Mesenchymal stem cell (in vitro differentiated cells and primary cell): ENCODE results near the gene OXSR1.

ENCODE experiments used
- DNase-seq: peaks from one replicate; pipeline ENCODE4 v3.0.0-alpha.2; 2013
- H2AFZ ChIP-seq: one replicate; pipeline ENCODE4 v1.6.1; 2013; ENCODE audit warnings: low read depth, mild to moderate bottlenecking, control low read depth, inconsistent platforms, low read length, moderate library complexity
- H2AK5ac ChIP-seq: 2 replicates; pipeline ENCODE4 v1.6.1; 2013; ENCODE audit warnings: low read length, moderate library complexity, mild to moderate bottlenecking, inconsistent platforms; ENCODE audit not compliant: severe bottlenecking
- H2BK120ac ChIP-seq: one replicate; pipeline ENCODE4 v1.6.1; 2013; ENCODE audit warnings: low read depth, mild to moderate bottlenecking, inconsistent platforms, low read length, moderate library complexity
- H2BK12ac ChIP-seq, 2 experiments: one replicate each; pipeline ENCODE4 v1.6.1; 2013; ENCODE audit warnings: inconsistent platforms in 2 of 2, low read length in 2 of 2, mild to moderate bottlenecking in 2 of 2, moderate library complexity in 2 of 2, control low read depth in 1 of 2
- H2BK15ac ChIP-seq: one replicate; pipeline ENCODE4 v1.6.1; 2013; ENCODE audit warnings: mild to moderate bottlenecking, low read depth, inconsistent platforms; ENCODE audit not compliant: poor library complexity, severe bottlenecking
- H2BK5ac ChIP-seq: 2 replicates; pipeline ENCODE4 v1.6.1; 2013; ENCODE audit warnings: low read depth, mild to moderate bottlenecking, low read length, control low read depth, inconsistent platforms; ENCODE audit not compliant: poor library complexity, severe bottlenecking
- H3K14ac ChIP-seq, 2 experiments: one replicate each; pipeline ENCODE4 v1.6.1; 2013; ENCODE audit warnings: inconsistent platforms in 2 of 2, low read length in 2 of 2, control low read depth in 1 of 2, mild to moderate bottlenecking in 1 of 2, moderate library complexity in 1 of 2
- H3K18ac ChIP-seq, 2 experiments: one replicate each; pipeline ENCODE4 v1.6.1; 2013; ENCODE audit warnings: inconsistent platforms in 2 of 2, low read length in 2 of 2, control low read depth in 1 of 2, low read depth in 1 of 2, mild to moderate bottlenecking in 1 of 2
- H3K23ac ChIP-seq, 2 experiments: one replicate each; pipeline ENCODE4 v1.6.1; 2013; ENCODE audit warnings: inconsistent platforms in 2 of 2, low read length in 2 of 2, mild to moderate bottlenecking in 2 of 2, moderate library complexity in 2 of 2, control low read depth in 1 of 2
- H3K27ac ChIP-seq: 2 replicates; pipeline ENCODE4 v1.5.1; 2013; ENCODE audit warnings: mild to moderate bottlenecking, moderate library complexity, low read length, control low read depth, inconsistent platforms; ENCODE audit not compliant: poor library complexity, severe bottlenecking
- H3K27me3 ChIP-seq, 2 experiments: 2 replicates each; pipeline versions ENCODE4 v1.6.1 to v1.7.0; 2013; ENCODE audit warnings: low read length in 2 of 2, mild to moderate bottlenecking in 2 of 2, moderate library complexity in 2 of 2, control low read depth in 1 of 2, inconsistent platforms in 1 of 2; ENCODE audit not compliant: control insufficient read depth in 1 of 2, insufficient read depth in 1 of 2
- H3K36me3 ChIP-seq, 2 experiments: 2 replicates each; pipeline versions ENCODE4 v1.6.1 to v1.7.0; 2013; ENCODE audit warnings: low read length in 2 of 2, control low read depth in 1 of 2, inconsistent platforms in 1 of 2, low read depth in 1 of 2, mild to moderate bottlenecking in 1 of 2; ENCODE audit not compliant: insufficient read depth in 2 of 2, control insufficient read depth in 1 of 2
- H3K4ac ChIP-seq, 2 experiments: one replicate each; pipeline ENCODE4 v1.6.1; 2013; ENCODE audit warnings: inconsistent platforms in 2 of 2, low read length in 2 of 2, mild to moderate bottlenecking in 2 of 2, moderate library complexity in 2 of 2, control low read depth in 1 of 2, low read depth in 1 of 2
- H3K4me1 ChIP-seq: 2 replicates; pipeline ENCODE4 v1.6.1; 2013; ENCODE audit warnings: low read depth, low read length, control low read depth; ENCODE audit not compliant: control insufficient read depth, insufficient read depth
- H3K4me2 ChIP-seq: 2 replicates; pipeline ENCODE4 v1.6.1; 2013; ENCODE audit warnings: low read length, mild to moderate bottlenecking, inconsistent platforms; ENCODE audit not compliant: poor library complexity, severe bottlenecking
- H3K4me3 ChIP-seq, 2 experiments: 2 replicates each; pipeline versions ENCODE4 v1.5.1 to v1.7.0; 2013; ENCODE audit warnings: low read length in 2 of 2, mild to moderate bottlenecking in 2 of 2, control low read depth in 1 of 2, low read depth in 1 of 2; ENCODE audit not compliant: insufficient read depth in 1 of 2
- H3K79me1 ChIP-seq: replicated peaks from 2 replicates; pipeline ENCODE4 v1.6.1; 2013; ENCODE audit warnings: mild to moderate bottlenecking, control low read depth, low read length, inconsistent platforms; ENCODE audit not compliant: poor library complexity, severe bottlenecking
- H3K9ac ChIP-seq: 2 replicates; pipeline ENCODE4 v1.7.0; 2013; ENCODE audit warnings: mild to moderate bottlenecking, low read length, moderate library complexity
- H3K9me3 ChIP-seq: 2 replicates; pipeline ENCODE4 v1.7.0; 2013; ENCODE audit warnings: mild to moderate bottlenecking, low read length; ENCODE audit not compliant: control insufficient read depth
- H4K8ac ChIP-seq: one replicate; pipeline ENCODE4 v1.6.1; 2013; ENCODE audit warnings: inconsistent platforms, mild to moderate bottlenecking, low read length, moderate library complexity
- H4K91ac ChIP-seq: one replicate; pipeline ENCODE4 v1.6.1; 2013; ENCODE audit warnings: mild to moderate bottlenecking, low read length, inconsistent platforms
- WGBS: methylation state at CpG from one replicate; pipeline ENCODE4 v1.1.7; 2013; ENCODE audit warnings: mixed read lengths; 5-methylcytosine and 5-hydroxymethylcytosine counted together

The OXSR1 gene

DNA sequence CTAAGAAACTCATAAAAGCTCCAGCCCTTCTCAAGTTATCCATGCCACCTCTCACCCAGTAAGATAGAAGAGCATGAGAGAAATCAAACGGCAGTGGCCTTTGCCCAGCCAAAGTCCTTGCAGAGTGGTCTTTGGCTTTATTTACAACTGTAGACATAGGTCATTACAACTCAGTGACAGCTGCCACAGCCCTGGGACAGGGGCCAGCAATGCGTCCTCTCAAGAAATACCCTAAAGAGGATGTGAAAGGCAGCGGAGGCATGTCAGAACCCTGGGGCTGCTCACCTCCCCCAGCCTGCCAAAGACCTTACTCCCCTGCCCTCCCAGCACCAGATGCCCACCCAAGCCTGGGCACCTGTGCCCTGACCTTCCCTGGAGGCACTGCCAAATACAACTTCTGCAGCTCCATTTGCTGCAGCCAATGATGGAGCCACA, 34.7 kb upstream of the OXSR1 start:
- H3K27ac ChIP-seq, result no peak overlapping the region
- H3K18ac ChIP-seq, result no peak overlapping the region
- DNase-seq, result no peak
- H3K4me1 ChIP-seq, result peaks cover 8% of the 10 kb centered on the region
- H2BK15ac ChIP-seq, result no peak overlapping the region
- peaks cover 55% of the 10 kb centered on the region for H3K79me1 ChIP-seq
- no peak overlapping the region for H4K8ac ChIP-seq
- H2BK12ac ChIP-seq, result no peak overlapping the region
- H2AK5ac ChIP-seq, result no peak overlapping the region
- H4K91ac ChIP-seq, result no peak overlapping the region
- no peaks in the 10 kb centered on the region for H3K27me3 ChIP-seq
- H3K14ac ChIP-seq, result no peak overlapping the region
- H3K9me3 ChIP-seq, result no peaks in the 10 kb centered on the region
- no peak overlapping the region for H2AFZ ChIP-seq
- H3K23ac ChIP-seq, result no peak overlapping the region
- peaks cover 73 to 96% of the 10 kb centered on the region in 2 experiments for H3K36me3 ChIP-seq
- H3K4me2 ChIP-seq, result no peak overlapping the region
- H3K4ac ChIP-seq, result no peak overlapping the region
- 94% methylated on average over 3 of the region's 3 CpGs for WGBS
- H2BK120ac ChIP-seq, result no peak overlapping the region
- H3K9ac ChIP-seq, result no peak overlapping the region
- H2BK5ac ChIP-seq, result no peak overlapping the region
- H3K4me3 ChIP-seq, result no peak overlapping the region

- no peak overlapping the region for H2BK5ac ChIP-seq
- H3K4ac ChIP-seq, result no peak overlapping the region
- H2BK12ac ChIP-seq, result no peak overlapping the region
- H3K4me1 ChIP-seq, result peaks cover 5% of the 10 kb centered on the region
- H3K27me3 ChIP-seq, result no peaks in the 10 kb centered on the region
- H3K9me3 ChIP-seq, result no peaks in the 10 kb centered on the region
- no peak overlapping the region for H3K4me3 ChIP-seq
- no peak overlapping the region for H4K91ac ChIP-seq
- peaks cover 62 to 85% of the 10 kb centered on the region in 2 experiments for H3K36me3 ChIP-seq
- peak; percentile 41 for DNase-seq
- no peak overlapping the region for H3K18ac ChIP-seq
- H3K27ac ChIP-seq, result no peak overlapping the region
- no peak overlapping the region for H2AFZ ChIP-seq
- H3K9ac ChIP-seq, result no peak overlapping the region
- peaks cover 49% of the 10 kb centered on the region for H3K79me1 ChIP-seq
- H2AK5ac ChIP-seq, result no peak overlapping the region
- no peak overlapping the region for H3K14ac ChIP-seq
- no peak overlapping the region for H2BK120ac ChIP-seq
- WGBS, result 76% methylated on average over 6 of the region's 6 CpGs
- no peak overlapping the region for H2BK15ac ChIP-seq
- H3K23ac ChIP-seq, result no peak overlapping the region
- H3K4me2 ChIP-seq, result no peak overlapping the region
- no peak overlapping the region for H4K8ac ChIP-seq
These were observed 33.5 kb upstream of the OXSR1 start for GRCh38 chr3:38131621-38132369.

DNA sequence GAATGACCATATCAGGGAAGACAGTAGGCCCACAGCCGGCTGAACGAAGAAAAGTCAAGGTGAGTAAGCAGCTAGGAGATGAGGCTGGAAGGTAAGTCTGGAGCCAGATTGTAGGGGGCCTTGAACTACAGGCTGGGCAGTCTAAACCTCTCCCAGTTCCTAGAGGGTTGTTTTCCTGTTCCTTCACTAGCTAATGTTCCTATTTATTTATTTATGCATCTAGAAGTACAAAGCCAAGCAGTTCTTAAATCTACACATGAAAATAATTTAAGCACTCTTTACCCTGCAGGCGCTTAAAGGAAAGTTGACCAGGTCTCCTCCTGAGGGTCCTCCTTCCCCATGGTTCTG, 32.2 kb upstream of the OXSR1 start:
- 97% methylated on average over 3 of the region's 3 CpGs for WGBS
- Histone ChIP-seq H3K18ac (no peak overlapping the region), H4K91ac (no peak overlapping the region), H2BK5ac (no peak overlapping the region), H3K79me1 (peaks cover 46% of the 10 kb centered on the region), H2BK12ac (no peak overlapping the region), H3K9ac (no peak overlapping the region), H3K4me2 (no peak overlapping the region), H3K4me3 (no peak overlapping the region), H3K9me3 (no peaks in the 10 kb centered on the region), H3K27ac (no peak overlapping the region), H3K4me1 (peaks cover 11% of the 10 kb centered on the region), H2AFZ (no peak overlapping the region), H4K8ac (no peak overlapping the region), H3K14ac (no peak overlapping the region), H3K36me3 (peaks cover 50 to 71% of the 10 kb centered on the region in 2 experiments), H2AK5ac (no peak overlapping the region), H2BK120ac (no peak overlapping the region), H2BK15ac (no peak overlapping the region), H3K27me3 (no peaks in the 10 kb centered on the region), H3K23ac (no peak overlapping the region), H3K4ac (no peak overlapping the region)
- no peak for DNase-seq

DNA sequence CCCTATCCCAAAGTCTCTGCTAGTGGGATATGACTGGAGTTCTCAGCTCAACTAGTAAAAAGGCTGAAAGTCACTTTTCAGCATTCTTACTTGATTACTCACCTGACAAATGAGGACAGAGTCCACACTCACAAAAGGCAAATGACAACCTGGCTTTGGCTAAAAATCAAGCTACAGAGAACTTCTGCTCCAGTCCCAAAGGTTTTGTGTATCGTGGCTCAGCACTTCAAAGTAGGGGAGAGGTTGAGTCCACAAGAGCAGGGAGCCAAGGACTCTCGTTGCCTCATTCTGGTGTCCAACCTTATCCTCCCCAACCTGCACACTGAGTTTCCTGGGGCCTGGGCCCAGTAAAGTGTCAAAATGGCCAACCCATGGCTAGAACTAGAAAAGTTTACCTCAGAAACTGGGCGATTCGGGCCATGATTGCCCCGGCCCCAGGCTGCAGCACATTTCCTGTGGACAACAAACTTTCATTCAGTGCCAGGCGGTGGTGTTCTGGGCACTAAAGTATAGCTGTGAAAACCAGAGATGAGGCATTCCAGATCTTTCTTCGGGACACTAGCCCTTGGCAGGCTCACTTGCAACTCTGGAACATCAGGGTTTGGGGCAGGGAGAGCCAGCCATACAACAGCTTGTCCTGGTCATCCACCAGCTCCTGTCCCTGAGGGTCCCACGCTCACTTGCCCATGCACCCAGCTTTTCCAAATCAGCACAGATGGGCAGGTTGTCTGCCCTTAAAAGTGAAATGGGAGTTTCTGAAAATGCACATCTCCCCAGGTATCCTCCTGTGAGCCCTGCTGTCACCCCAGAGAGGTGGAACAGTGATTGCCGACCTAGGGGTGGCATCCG, 31.6 kb upstream of the OXSR1 start:
- Histone ChIP-seq H3K14ac (no peak overlapping the region), H4K91ac (no peak overlapping the region), H3K18ac (no peak overlapping the region), H3K23ac (no peak overlapping the region), H2BK5ac (no peak overlapping the region), H2AFZ (no peak overlapping the region), H4K8ac (no peak overlapping the region), H3K4ac (no peak overlapping the region), H3K36me3 (peaks cover 46 to 66% of the 10 kb centered on the region in 2 experiments), H2BK120ac (no peak overlapping the region), H2AK5ac (no peak overlapping the region), H3K4me1 (peaks cover 13% of the 10 kb centered on the region), H3K27ac (no peak overlapping the region), H3K9ac (no peak overlapping the region), H3K9me3 (no peaks in the 10 kb centered on the region), H2BK12ac (no peak overlapping the region), H2BK15ac (no peak overlapping the region), H3K4me2 (no peak overlapping the region), H3K27me3 (no peaks in the 10 kb centered on the region), H3K4me3 (no peak overlapping the region), H3K79me1 (peaks cover 44% of the 10 kb centered on the region)
- no peak for DNase-seq
- 92% methylated on average over 10 of the region's 10 CpGs for WGBS
